MM.1S (cell line): ENCODE data around the gene DRG1.

Experiments used
- EZH2 ChIP-seq: fragments of 300-600 bp; sonication (generic); optimal IDR thresholded peaks from 2 replicates; pipeline ENCODE3; 2017; ENCODE audit warnings: low read depth, mild to moderate bottlenecking, antibody characterized with exemption, low read length, mixed read lengths
- EZH2phosphoT487 ChIP-seq: fragments of 300-600 bp; sonication (generic); IDR thresholded peaks from 2 replicates; pipeline ENCODE4 v1.6.1; 2018; ENCODE audit warnings: antibody characterized with exemption, low read length
- TF ChIP-seq, protein P1 (sequence below): fragments of 300-600 bp; sonication (generic); IDR thresholded peaks from 2 replicates; pipeline ENCODE4 v1.5.1; 2016; ENCODE audit warnings: antibody characterized with exemption, low read length, mixed read lengths

GRCh38 chr22:31377612-31378011, 21.8 kb upstream of the DRG1 start:
- TF ChIP-seq, protein P1, sequence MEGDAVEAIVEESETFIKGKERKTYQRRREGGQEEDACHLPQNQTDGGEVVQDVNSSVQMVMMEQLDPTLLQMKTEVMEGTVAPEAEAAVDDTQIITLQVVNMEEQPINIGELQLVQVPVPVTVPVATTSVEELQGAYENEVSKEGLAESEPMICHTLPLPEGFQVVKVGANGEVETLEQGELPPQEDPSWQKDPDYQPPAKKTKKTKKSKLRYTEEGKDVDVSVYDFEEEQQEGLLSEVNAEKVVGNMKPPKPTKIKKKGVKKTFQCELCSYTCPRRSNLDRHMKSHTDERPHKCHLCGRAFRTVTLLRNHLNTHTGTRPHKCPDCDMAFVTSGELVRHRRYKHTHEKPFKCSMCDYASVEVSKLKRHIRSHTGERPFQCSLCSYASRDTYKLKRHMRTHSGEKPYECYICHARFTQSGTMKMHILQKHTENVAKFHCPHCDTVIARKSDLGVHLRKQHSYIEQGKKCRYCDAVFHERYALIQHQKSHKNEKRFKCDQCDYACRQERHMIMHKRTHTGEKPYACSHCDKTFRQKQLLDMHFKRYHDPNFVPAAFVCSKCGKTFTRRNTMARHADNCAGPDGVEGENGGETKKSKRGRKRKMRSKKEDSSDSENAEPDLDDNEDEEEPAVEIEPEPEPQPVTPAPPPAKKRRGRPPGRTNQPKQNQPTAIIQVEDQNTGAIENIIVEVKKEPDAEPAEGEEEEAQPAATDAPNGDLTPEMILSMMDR: no peak
- TF ChIP-seq EZH2: no peak
- TF ChIP-seq EZH2phosphoT487: no peak
